NCI-H1048 (cell line): Measurements from ENCODE around the gene ING5.
"Not testable (repeated sequence)": the region's sequence is repeated elsewhere in the genome, so short reads cannot be mapped to it uniquely, and the experiment has no call there.

Experiments used
- DNase-seq: peaks from one replicate; lab custom pipeline; 2025; lab: John Stamatoyannopoulos, UW

ING5 gene

DNA sequence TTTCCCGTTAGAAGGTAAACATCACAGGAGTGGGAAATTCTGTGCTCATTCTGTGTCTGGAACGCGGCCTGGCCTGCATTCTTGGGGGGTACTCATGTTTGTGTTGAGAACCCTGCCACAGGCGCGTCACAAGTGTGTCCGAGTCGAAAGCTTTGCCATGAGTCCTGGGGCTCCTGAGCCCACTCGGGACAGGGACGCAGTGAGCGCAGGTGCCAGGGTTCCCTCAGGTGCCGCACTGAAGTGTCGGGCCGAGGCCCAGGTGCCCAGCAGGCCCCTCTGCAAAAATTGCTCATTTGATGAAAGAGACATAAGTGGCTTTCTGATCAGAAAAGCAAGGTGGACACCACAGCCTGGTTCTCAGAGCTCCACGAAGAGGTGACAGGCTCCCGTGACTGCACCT, 37.3 kb downstream of the ING5 start:
- no peak for DNase-seq

- no peak for DNase-seq
Observed at GRCh38 chr2:241739651-241740050, 37.8 kb downstream of the ING5 start.

DNA sequence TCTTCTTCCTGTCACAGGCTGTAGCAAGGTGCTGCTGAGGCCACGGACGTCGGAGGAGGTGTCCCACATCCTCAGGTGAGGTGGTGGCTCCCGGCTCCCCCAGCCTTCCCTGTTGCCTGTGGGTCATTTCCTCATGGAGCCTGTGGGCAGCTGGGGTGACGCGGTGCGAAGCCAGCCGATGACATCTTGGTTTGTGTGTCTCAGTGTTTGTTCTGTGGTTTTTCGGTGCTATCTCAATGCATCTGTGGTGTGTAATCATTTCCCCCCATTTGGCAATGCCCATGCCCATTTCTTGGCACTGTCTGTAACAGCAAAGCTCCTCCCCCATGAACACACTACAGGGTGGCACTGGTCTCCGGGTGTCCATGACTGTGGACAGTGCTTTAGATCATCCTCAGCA, 39.2 kb downstream of the ING5 start:
- DNase-seq = no peak

GRCh38 chr2:241742320-241742939, 40.6 kb downstream of the ING5 start:
- DNase-seq = no peak

DNA sequence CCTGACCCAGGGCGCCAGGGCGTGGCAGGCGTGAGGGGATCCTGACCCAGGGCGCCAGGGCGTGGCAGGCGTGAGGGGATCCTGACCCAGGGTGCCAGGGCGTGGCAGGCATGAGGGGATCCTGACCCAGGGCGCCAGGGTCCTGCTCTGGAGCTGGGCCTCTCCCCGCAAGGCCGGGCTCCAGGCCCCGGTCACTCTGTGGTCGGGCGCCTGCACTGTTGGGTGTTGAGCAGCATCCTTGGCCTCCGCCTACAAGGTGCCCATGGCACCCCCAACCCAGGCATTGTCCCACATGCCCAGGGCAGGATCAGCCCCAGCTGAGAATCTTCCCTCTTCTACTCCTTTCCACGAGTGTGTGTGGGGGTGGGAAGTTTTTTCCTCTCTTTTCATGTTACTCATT, 41.2 kb downstream of the ING5 start:
- not testable (repeated sequence) for DNase-seq

DNA sequence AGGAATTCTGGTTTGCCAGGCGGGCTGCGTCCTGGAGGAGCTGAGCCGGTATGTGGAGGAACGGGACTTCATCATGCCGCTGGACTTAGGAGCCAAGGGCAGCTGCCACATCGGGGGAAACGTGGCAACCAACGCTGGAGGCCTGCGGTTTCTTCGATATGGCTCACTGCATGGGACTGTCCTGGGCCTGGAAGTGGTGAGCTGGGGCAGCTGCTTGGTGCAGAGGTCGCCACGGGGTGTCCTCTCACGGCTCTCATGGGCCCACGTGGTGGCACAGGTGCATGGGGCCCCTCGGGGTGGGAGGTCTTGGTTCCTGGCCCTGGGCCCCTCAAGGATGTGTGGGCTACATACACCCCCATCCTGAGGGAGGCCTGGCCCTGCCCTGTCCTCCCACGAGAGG, 41.8 kb downstream of the ING5 start:
- no peak for DNase-seq

DNA sequence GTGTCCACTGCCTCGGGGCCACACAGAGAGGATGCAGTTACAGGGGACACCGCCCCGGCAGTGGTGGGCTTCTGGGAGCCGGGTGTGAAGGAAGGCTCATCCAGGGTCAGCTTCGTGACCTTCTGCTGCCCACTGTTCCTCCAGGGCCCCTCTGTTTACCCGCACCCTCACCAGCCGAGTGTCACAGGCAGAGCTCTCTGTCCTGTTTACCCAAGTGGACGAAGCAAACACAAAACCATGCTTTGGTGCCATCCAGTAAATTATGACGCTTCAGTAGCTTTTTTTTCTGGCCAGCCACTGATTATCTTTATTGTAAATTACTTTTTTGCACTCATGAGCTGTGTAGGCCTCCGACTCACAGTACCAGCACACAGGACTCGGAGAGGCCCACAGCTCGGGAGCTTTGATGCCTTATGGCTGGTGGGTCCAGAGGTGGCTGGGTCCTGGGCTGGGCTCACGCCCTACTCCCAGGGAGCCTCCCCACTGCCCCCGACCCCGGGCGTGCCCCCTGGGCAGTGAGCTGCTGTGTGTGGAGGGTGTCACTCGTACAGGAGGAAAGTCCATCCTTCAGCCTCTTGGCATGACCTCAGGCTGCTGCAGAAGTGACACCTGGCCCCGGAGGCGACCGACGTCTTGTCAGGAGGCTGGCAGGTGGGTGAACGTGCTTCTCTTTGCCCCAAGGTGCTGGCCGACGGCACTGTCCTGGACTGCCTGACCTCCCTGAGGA, 42.4 kb downstream of the ING5 start:
- no peak for DNase-seq

DNA sequence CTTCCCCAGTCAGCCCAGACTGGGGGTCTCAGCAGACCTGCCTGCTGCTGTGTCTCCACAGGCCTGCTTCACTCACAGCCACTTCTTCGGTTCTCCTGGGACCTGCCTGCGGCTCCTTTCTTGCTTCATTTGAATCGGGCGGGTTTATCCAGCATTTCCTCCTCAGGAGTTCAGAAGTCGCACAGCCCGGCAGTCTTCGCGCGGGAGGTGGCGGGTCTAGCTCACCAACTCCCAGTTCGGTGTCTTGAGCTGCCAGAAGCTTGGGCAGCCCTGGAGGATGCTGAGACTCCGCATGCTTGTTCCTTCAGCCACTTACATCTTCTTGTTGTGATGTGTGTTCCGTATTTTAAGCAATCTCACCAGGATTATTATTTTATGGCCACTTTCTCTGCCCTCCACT, 43.4 kb downstream of the ING5 start:
- DNase-seq = no peak

- DNase-seq = no peak
Observed at GRCh38 chr2:241746084-241746483, 44.2 kb downstream of the ING5 start.

DNA sequence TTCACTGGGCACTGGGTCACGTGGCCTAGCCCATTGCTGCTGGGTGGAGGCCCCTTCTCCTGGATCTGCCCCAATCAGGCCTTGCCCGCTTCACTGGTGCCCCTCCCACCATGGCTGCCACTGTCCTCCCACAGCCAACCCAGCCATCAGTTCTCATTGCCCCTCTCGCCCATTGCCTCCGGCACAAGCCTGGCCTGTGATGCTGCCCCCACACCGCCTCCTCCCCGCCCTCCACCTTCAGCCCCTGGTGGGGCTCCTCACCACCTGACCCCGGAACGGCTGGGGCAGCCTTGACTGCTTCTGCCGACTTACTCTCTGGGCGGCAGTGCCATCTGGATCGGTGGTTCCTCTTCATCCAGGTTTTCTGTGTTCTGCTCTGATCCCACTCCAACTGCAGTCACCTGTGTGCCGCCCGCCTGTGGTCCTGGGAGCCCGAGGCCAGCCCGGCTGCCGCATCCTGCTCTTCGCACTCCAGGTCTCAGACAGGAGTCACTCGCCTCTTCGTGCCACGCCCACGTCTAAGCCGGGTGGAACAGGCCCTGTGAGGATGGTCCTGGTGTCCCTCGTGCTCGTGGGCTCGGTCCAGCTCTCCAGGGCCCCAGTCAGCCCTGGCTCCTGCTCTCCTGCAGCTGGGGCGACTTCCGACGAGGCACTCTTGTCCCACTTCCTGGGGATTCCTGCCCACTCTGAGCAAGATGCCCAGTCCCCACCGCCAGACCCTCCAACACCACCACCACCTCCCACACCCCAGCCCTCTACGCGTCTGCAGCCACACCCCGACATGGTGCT, 46.8 kb downstream of the ING5 start:
- DNase-seq = no peak

DNA sequence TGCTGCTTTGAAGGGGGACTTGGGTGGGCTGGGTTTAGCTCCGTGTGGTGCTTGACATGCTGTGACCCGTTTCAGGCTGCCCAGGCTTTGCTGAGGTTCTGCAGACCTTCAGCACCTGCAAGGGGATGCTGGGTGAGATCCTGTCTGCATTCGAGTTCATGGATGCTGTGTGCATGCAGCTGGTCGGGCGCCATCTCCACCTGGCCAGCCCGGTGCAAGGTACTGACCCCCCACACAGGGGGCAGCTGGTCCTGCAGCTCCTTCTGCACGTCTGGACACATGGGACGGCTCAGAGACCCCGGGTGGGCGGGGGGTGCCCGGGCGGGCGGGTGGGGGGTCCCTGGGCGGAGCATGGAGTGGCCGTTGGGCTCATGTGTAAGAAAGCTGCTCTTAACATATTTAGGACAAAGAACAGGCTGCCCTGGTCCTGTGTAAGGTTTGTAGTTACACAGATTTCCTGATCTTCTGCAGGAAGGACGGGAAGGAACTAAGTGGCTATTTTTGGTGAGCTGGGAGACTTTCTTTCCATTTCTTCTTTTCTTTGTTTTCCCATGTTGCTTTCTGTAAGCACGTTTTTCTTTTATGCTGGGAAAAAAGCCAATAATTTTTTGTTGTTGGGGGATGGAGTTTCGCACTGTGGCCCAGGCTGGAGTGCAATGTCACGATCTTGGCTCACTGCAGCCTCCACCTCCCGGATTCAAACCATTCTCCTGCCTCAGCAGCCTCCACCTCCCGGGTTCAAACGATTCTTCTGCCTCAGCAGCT, 48.4 kb downstream of the ING5 start:
- no peak for DNase-seq

- DNase-seq = no peak
Observed at GRCh38 chr2:241751152-241751551, 49.3 kb downstream of the ING5 start.

DNA sequence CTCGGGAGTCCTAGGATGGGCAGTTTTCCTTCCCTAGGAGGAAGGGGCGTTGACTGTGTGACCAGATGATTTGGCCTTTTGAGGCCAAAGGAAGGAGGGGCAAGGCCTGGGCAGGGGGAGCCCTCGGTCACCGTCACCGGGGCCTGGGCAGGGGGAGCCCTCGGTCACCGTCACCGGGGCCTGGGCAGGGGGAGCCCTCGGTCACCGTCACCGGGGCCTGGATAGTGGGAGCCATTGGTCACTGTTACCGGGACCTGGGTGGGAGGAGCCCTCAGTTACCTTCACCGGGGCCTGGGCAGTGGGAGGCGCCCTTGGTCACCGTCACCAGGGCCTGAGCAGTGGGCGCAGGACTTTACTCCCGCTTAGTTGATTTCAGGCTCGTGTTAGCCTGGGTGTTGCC, 49.9 kb downstream of the ING5 start:
- no peak for DNase-seq

- no peak for DNase-seq
Observed at GRCh38 chr2:241752253-241752652, 50.4 kb downstream of the ING5 start.

GRCh38 chr2:241752689-241753276, 50.9 kb downstream of the ING5 start:
- DNase-seq = no peak

- no peak for DNase-seq
Observed at GRCh38 chr2:241753493-241753892, 51.7 kb downstream of the ING5 start.

DNA sequence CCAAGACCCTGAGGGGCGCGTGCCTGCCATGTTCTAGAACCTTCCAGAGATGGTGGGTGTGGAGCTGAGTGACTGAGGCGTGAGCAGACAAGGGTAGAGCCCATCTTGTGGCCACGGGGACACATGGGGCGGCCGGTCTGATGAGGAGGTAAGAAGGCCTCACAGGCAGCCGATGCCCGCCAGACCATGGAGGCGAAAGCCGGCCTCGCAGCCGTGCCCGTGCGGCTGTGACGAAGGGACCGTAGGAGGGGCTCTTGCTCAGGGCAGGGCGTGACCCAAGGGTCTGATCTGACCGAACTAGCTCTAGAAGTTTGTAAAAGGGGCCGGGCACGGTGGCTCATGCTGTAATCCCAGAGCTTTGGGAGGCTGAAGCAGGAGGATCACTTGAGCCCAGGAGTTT, 52.2 kb downstream of the ING5 start:
- DNase-seq = no peak

DNA sequence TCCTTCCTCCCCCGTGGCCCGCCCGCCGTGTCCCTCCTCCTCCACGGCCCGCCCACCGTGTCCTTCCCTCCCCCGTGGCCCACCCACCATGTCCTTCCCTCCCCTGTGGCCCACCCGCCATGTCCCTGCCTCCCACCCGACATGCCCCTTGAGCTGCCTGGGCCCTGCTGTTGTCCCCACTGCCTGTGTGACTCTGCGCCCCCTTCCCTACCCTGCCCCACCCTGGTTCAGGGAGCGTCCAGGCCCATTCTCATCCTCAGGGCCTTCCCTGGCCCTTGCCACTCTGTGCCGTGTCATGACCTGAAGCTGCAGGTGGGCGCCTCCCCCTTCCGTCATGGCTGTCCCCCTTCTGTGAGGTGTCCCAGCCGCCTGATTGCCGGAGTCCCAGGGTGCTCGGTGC, 53.3 kb downstream of the ING5 start:
- no peak for DNase-seq

DNA sequence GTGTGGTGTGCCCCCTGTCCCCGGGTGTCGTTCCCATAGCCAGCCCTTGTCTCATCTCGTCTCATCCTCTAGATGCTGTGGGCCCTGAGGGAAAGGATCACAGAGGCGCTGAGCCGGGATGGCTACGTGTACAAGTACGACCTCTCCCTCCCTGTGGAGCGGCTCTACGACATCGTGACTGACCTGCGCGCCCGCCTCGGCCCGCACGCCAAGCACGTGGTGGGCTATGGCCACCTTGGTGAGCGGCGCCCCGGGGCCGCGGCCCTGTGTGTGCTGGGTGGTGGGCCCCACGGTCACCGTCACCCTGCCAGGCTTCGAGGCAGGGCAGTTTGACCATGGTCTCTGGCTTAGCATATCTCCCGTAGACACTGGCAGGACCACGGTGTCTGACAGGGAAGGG, 53.9 kb downstream of the ING5 start:
- no peak for DNase-seq

DNA sequence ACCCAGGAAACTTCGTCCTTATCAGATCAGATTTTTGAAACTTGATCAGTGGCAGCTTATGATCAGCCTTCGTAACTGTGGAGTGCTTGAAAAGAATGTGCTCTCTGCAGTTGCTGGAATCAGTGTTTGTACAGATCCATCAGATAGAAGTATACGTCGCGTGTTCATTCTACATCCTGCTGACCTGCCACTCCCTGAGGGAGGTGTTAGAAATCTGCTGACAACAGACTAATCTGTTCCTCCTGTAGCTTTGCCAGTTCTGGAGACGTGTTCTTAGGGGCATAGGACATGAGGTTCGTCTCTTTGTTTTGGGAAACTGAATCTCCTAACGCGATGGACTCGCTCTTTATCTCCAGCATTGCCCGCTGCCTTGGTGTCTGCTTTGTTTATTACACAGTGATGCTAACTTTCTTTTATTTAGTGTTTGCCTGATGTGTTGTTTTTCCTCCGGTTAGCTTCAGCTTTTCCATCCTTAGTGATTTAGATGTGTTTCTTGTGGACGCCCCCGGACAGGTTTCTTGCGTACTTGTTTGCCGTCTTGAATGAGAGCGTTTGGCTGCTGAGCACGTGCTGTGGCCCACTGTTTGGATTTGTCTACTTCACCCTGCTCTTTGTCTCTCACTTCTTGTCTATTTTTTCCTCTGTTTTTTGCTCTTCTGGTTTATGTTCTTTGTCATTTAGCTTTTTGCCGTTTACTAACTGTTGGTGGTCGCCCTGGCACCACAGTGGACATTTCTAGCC, 57.4 kb downstream of the ING5 start:
- DNase-seq = no peak

DNA sequence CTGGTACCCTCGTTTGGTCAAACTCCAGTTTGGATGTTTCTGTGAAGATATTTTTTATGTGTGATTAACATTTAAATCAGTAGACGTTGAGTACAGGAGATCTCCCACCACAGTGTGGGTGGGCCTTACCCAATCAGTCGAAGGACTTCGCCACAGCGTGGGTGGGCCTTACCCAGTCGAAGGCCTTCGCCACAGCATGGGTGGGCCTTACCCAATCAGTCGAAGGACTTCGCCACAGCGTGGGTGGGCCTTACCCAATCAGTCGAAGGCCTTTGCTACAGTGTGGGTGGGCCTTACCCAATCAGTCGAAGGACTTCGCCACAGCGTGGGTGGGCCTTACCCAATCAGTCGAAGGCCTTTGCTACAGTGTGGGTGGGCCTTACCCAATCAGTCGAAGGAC, 58.1 kb downstream of the ING5 start:
- DNase-seq = not testable (repeated sequence)
